A549 (cell line): ENCODE measurements around the gene PAM16. TPM values are rescaled to one million over a fixed set of nuclear protein-coding genes. Genes with fewer than 3 reads are reported as not detected.

Experiments used
- ATAC-seq, 2 experiments: fragments of 200-7000 bp in 1 of 2; fragments of >200 bp in 1 of 2; cut with Nextera tagmentation in 1 of 2; cut with Tn5 transposase in 1 of 2; 3 replicates each; pipeline versions ENCODE4 v1.8.0 to v1.9.1; 2018 to 2020; ENCODE audit warnings: mild to moderate bottlenecking in 1 of 2, moderate library complexity in 1 of 2
- CTCF ChIA-PET: fragments of 300-600 bp; sonication (Branson Sonifier 250); formaldehyde crosslinking; extraction: SDS; loops from one replicate; lab custom pipeline; 2021; ENCODE audit warnings: antibody characterized with exemption, inconsistent platforms; lab: Yijun Ruan, JAX
- POLR2A ChIA-PET: fragments of 350-600 bp; formaldehyde crosslinking; extraction: SDS; loops from one replicate; lab custom pipeline; 2021; ENCODE audit warnings: antibody characterized with exemption, inconsistent platforms; lab: Yijun Ruan, JAX
- DNase-seq, 2 experiments: peaks; one replicate each; pipeline versions ENCODE4 v3.0.0 to v3.0.0-alpha.2; 2011 to 2016; ENCODE audit warnings: low read depth in 1 of 2, low spot score in 1 of 2
- FAIRE-seq: peaks from 2 replicates; lab custom pipeline; 2011; peaks lifted over from hg19 to GRCh38; lab: Jason Lieb, UNC
- H3K27ac ChIP-seq, 2 experiments: fragments of >200 bp; sonication (Bioruptor Twin); formaldehyde crosslinking; 3 replicates each; pipeline ENCODE4 v1.5.1; 2016 to 2017
- H3K4me1 ChIP-seq: fragments of >200 bp; sonication (Bioruptor Twin); formaldehyde crosslinking; 3 replicates; pipeline ENCODE4 v1.6.1; 2016
- H3K4me2 ChIP-seq: fragments of >200 bp; sonication (Bioruptor Twin); formaldehyde crosslinking; 3 replicates; pipeline ENCODE4 v1.6.1; 2016
- H3K4me3 ChIP-seq: fragments of >200 bp; sonication (Bioruptor Twin); formaldehyde crosslinking; 3 replicates; pipeline ENCODE4 v1.5.1; 2016
- H3K9me3 ChIP-seq: fragments of >200 bp; sonication (Bioruptor Twin); formaldehyde crosslinking; 3 replicates; pipeline ENCODE4 v1.6.1; 2016
- CBX2 ChIP-seq: fragments of 200-600 bp; sonication (generic); IDR thresholded peaks from 2 replicates; pipeline ENCODE4 v1.6.1; 2016; ENCODE audit warnings: low read depth, mild to moderate bottlenecking, borderline replicate concordance
- CBX8 ChIP-seq: fragments of 200-600 bp; sonication (generic); IDR thresholded peaks from 2 replicates; pipeline ENCODE4 v1.6.1; 2016
- FOSL2 ChIP-seq, 2 experiments: fragments of 450-650 bp in 1 of 2; fragments of >200 bp in 1 of 2; sonication (Bioruptor Twin) in 1 of 2; formaldehyde crosslinking; IDR thresholded peaks; 2 replicates each; pipeline versions ENCODE4 v1.5.0 to v1.6.1; 2016 to 2020; ENCODE audit warnings: mild to moderate bottlenecking in 1 of 2, moderate library complexity in 1 of 2
- HOXB13 ChIP-seq: fragments of 250-450 bp; sonication (Bioruptor Pico); IDR thresholded peaks from 2 replicates; pipeline ENCODE4 v1.5.0; 2020; ENCODE audit warnings: low read depth, mild to moderate bottlenecking, moderate library complexity
- KDM1A ChIP-seq: fragments of 200-600 bp; sonication (generic); IDR thresholded peaks from 2 replicates; pipeline ENCODE4 v1.6.1; 2016; ENCODE audit warnings: low read depth, mild to moderate bottlenecking
- MAFK ChIP-seq: fragments of 450-650 bp; IDR thresholded peaks from 2 replicates; pipeline ENCODE4 v1.6.1; 2014; ENCODE audit not compliant: partially characterized antibody
- MYC ChIP-seq: IDR thresholded peaks from 2 replicates; pipeline ENCODE4 v1.6.1; 2012; ENCODE audit warnings: mild to moderate bottlenecking, inconsistent platforms, low read length, improper control_type of control experiment, borderline replicate concordance
- NFE2L2 ChIP-seq: fragments of 150-350 bp; conservative IDR thresholded peaks from 2 replicates; pipeline ENCODE4 v1.6.1; 2014; ENCODE audit warnings: low read length
- NPAS2 ChIP-seq: fragments of 250-450 bp; sonication (Bioruptor Pico); IDR thresholded peaks from 2 replicates; pipeline ENCODE4 v1.8.0; 2022; ENCODE audit warnings: mild to moderate bottlenecking, moderate library complexity, borderline replicate concordance
- RAD21 ChIP-seq, 2 experiments: fragments of >200 bp in 1 of 2; sonication (Bioruptor Twin) in 1 of 2; formaldehyde crosslinking in 1 of 2; IDR thresholded peaks in 1 of 2; conservative IDR thresholded peaks in 1 of 2; 2 replicates in 1 of 2; 3 replicates in 1 of 2; pipeline ENCODE4 v1.6.1; 2012 to 2018; ENCODE audit warnings: inconsistent platforms in 1 of 2
- RARB ChIP-seq: fragments of 250-450 bp; sonication (Bioruptor Pico); IDR thresholded peaks from 2 replicates; pipeline ENCODE4 v1.8.0; 2021; ENCODE audit warnings: mild to moderate bottlenecking, moderate library complexity
- SMC3 ChIP-seq: fragments of >200 bp; sonication (Bioruptor Twin); formaldehyde crosslinking; IDR thresholded peaks from 3 replicates; pipeline ENCODE4 v1.6.1; 2018; ENCODE audit warnings: inconsistent platforms
- ZFP36 ChIP-seq: fragments of 450-650 bp; IDR thresholded peaks from 2 replicates; pipeline ENCODE4 v1.6.1; 2014; ENCODE audit warnings: borderline replicate concordance; ENCODE audit not compliant: partially characterized antibody
- ZNF302 ChIP-seq: fragments of 250-450 bp; sonication (Bioruptor Pico); IDR thresholded peaks from 2 replicates; pipeline ENCODE4 v1.9.0; 2021; ENCODE audit warnings: inconsistent platforms, mild to moderate bottlenecking, moderate library complexity
- WGBS: methylation state at CpG from one replicate; pipeline ENCODE4 v1.1.6; 2017; ENCODE audit errors: missing lambda C conversion rate; 5-methylcytosine and 5-hydroxymethylcytosine counted together
- polyA plus RNA-seq, 4 experiments: library from polyadenylated mRNA; depleted of rRNA in 3 of 4; stranded (reverse); fragments of >200 nt; fragmentation: RNase III in 1 of 4; extraction: RNeasy Plus Mini Kit Qiagen cat#74134 plus additional on column Dnase treatment in 1 of 4; gene quantifications; 2 replicates in 3 of 4; 3 replicates in 1 of 4; pipeline ENCODE4 v1.2.3, GENCODE V29; 2011 to 2017
- TF ChIP-seq, protein P1 (sequence below): IDR thresholded peaks from 2 replicates; pipeline ENCODE4 v1.6.1; 2012; ENCODE audit warnings: low read depth, borderline replicate concordance
- TF ChIP-seq, protein P2 (sequence below): fragments of 250-450 bp; sonication (Bioruptor Pico); IDR thresholded peaks from 2 replicates; pipeline ENCODE4 v1.5.0; 2020; ENCODE audit warnings: low read depth, mild to moderate bottlenecking, moderate library complexity
- TF ChIP-seq, protein P3 (sequence below): IDR thresholded peaks from 2 replicates; pipeline ENCODE4 v1.6.1; 2012

PAM16 gene
- polyA plus RNA-seq, 2 of the 4 experiments (the other 2 are of a cell fraction): 55.1 to 59.1 TPM

DNA sequence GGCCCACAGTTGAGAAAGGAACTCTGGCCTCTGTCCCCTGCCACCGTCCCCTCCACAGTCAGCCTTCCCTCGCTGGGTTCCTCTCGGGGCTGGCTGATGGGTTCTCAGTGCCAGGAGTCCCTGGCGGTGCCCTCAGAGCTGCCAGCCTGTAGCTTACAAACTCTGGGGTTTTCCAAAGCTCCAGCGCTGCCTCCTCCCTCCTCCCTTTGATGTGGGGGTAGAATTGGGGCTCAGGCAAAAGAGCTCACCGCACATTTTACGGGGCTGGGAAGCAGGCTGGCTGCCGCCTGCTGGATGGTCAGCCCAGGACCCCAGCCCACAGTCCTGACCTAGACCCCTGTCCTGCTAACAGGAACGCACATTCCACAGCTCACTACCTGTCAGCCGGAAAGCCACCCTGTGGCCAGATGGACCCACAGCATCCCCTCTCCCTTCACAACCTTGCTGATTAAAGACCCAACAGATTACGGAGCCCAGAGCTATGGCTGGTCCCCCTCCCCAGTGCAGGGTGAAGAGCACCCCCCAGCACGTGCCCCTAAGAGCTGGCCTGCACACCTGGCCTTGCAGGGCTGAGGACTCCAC is 26.5 kb upstream of the PAM16 start:
- 0 out of 6 replicates have a peak, but pooled peaks of 1 of the 2 experiments have one; percentile 5 for ATAC-seq
- TF ChIP-seq, protein P1, sequence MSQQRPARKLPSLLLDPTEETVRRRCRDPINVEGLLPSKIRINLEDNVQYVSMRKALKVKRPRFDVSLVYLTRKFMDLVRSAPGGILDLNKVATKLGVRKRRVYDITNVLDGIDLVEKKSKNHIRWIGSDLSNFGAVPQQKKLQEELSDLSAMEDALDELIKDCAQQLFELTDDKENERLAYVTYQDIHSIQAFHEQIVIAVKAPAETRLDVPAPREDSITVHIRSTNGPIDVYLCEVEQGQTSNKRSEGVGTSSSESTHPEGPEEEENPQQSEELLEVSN: no peak
- TF ChIP-seq SMC3: no peak; the same call in 2 of the 3 replicates
- no peak for TF ChIP-seq RARB (CRISPR knock-in tag)
- TF ChIP-seq RAD21 (conservative IDR thresholded peaks at IDR 0.05 in 1 of 2, IDR thresholded peaks at IDR 0.05 in 1 of 2): no peak
- no peak for TF ChIP-seq CBX2
- TF ChIP-seq HOXB13: no peak
- TF ChIP-seq NPAS2 (CRISPR knock-in tag): no peak
- TF ChIP-seq MYC: no peak
- TF ChIP-seq CBX8: no peak
- TF ChIP-seq ZNF302 (CRISPR knock-in tag): no peak
- no peak for TF ChIP-seq ZFP36
- TF ChIP-seq FOSL2 (IDR thresholded peaks at IDR 0.05): no peak
- no peak for TF ChIP-seq FOSL2 (CRISPR knock-in tag; IDR thresholded peaks at IDR 0.05)
- no peak for TF ChIP-seq NFE2L2
- TF ChIP-seq, protein P2, sequence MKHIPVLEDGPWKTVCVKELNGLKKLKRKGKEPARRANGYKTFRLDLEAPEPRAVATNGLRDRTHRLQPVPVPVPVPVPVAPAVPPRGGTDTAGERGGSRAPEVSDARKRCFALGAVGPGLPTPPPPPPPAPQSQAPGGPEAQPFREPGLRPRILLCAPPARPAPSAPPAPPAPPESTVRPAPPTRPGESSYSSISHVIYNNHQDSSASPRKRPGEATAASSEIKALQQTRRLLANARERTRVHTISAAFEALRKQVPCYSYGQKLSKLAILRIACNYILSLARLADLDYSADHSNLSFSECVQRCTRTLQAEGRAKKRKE (CRISPR knock-in tag): no peak
- TF ChIP-seq MAFK: no peak
- H3K4me2 ChIP-seq: no peak overlapping the region
- H3K9me3 ChIP-seq: no peaks in the 10 kb centered on the region
- peak overlapping the region in 1 of 2 experiments; percentile 51; a peak in 2 of 6 replicates for H3K27ac ChIP-seq
- ChIA-PET POLR2A (no interaction called here), CTCF (interaction anchor here (0.7 to 25.9 kb wide), 10 partner anchors 9 to 116 kb away, joined by 3 to 638 read pairs (median 6); no protein-coding TSS in a partner anchor)
- no peak for DNase-seq
- H3K4me3 ChIP-seq: no peak overlapping the region
- FAIRE-seq: no peak
- H3K4me1 ChIP-seq: peaks cover 65% of the 10 kb centered on the region
- WGBS: 60% methylated on average over 7 of the region's 12 CpGs

DNA sequence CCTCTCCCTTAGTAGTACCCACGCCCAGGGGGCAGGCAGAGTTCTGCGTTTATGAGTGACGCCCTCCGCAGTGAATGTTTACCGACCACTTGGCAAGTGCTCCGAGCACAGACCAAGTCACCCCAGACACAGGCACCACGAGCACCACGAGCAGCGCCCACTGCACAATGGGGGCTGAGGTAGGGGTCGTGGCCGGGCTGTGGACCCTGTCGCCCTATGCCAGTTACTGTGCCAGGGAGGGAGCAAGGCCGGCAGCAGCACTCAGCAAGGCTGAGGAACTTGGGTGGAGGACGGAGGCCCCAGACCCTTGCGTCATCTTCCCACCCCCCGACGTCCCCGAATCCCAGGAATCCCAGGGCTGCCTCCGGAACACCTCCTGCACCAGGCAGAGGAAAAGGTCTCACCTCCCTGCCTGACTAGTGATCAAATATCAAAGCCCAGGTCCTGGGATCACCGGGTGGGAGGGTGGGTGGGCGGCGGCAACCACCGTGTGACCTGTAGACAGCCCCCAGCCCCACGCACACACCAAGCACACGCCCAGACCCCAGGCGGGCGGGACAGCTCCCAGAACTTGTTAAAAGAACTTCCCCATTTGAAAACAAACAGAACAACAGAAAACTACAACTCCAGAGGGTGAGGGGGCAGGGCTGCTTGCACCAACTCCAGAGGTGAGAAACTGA is 25.9 kb upstream of the PAM16 start:
- ATAC-seq: no peak
- TF ChIP-seq, protein P3, sequence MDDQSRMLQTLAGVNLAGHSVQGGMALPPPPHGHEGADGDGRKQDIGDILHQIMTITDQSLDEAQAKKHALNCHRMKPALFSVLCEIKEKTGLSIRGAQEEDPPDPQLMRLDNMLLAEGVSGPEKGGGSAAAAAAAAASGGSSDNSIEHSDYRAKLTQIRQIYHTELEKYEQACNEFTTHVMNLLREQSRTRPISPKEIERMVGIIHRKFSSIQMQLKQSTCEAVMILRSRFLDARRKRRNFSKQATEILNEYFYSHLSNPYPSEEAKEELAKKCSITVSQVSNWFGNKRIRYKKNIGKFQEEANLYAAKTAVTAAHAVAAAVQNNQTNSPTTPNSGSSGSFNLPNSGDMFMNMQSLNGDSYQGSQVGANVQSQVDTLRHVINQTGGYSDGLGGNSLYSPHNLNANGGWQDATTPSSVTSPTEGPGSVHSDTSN: no peak
- no peak for TF ChIP-seq RAD21 (conservative IDR thresholded peaks at IDR 0.05 in 1 of 2, IDR thresholded peaks at IDR 0.05 in 1 of 2)
- no peak for TF ChIP-seq KDM1A
- no peak for TF ChIP-seq SMC3
- TF ChIP-seq, all 56 proteins: peak for 0
- FAIRE-seq (no peak), DNase-seq (no peak)
- H3K4me1 ChIP-seq: peaks cover 70% of the 10 kb centered on the region
- POLR2A ChIA-PET: no interaction called here
- peak overlapping the region; percentile 12; the same call in 1 of the 3 replicates for H3K4me2 ChIP-seq
- 75% methylated on average over 15 of the region's 27 CpGs for WGBS
- CTCF ChIA-PET: interaction anchor here (0.7 to 25.9 kb wide), 10 partner anchors 8 to 115 kb away, joined by 3 to 638 read pairs (median 6); no protein-coding TSS in a partner anchor
- H3K4me3 ChIP-seq: no peak overlapping the region
- no peaks in the 10 kb centered on the region for H3K9me3 ChIP-seq
- peak overlapping the region in 1 of 2 experiments; percentile 51; a peak in 2 of 6 replicates for H3K27ac ChIP-seq
